HepG2 (cell line): ENCODE results near the gene STH. TPM values are rescaled to one million over a fixed set of nuclear protein-coding genes. Genes with fewer than 3 reads are reported as not detected.

Experiments used
- ATAC-seq: fragments of 200-7000 bp; cut with Tn5 transposase; 3 replicates; pipeline ENCODE4 v1.9.1; 2020; ENCODE audit warnings: mild to moderate bottlenecking, moderate library complexity
- BruUV-seq: library from RNA; stranded (reverse); fragments of 400-500 nt; replicated peaks from 2 replicates; lab custom pipeline; 2021; lab: Mats Ljungman, UMichigan
- CTCF ChIA-PET: fragments of 300-600 bp; formaldehyde crosslinking; extraction: SDS; loops from one replicate; lab custom pipeline; 2021; ENCODE audit warnings: low total read pairs, inconsistent platforms, low intra/inter-chr PET ratio; lab: Yijun Ruan, JAX
- POLR2A ChIA-PET: fragments of 350-600 bp; sonication (Branson Sonifier 250); formaldehyde crosslinking; loops from one replicate; lab custom pipeline; 2020; ENCODE audit warnings: antibody characterized with exemption, inconsistent platforms; lab: Yijun Ruan, JAX
- DNase-seq: peaks from one replicate; pipeline ENCODE4 v3.0.0-alpha.2; 2015; ENCODE audit warnings: low spot score
- FAIRE-seq: peaks from 3 replicates; lab custom pipeline; 2011; peaks lifted over from hg19 to GRCh38; lab: Jason Lieb, UNC
- H2AFZ ChIP-seq: one replicate; pipeline ENCODE4 v1.6.1; 2011; ENCODE audit warnings: low read length, inconsistent platforms
- H3K27ac ChIP-seq: fragments of 300-600 bp; 3 replicates; pipeline ENCODE4 v1.8.0; 2011; ENCODE audit warnings: mixed run types, mild to moderate bottlenecking, mixed read lengths, low read length, inconsistent platforms; ENCODE audit not compliant: insufficient read depth; ENCODE audit errors: extremely low read length
- H3K27me3 ChIP-seq, 2 experiments: fragments of 200-600 bp in 1 of 2; 2 replicates in 1 of 2; 3 replicates in 1 of 2; pipeline versions ENCODE4 v1.6.0 to v1.8.0; 2011; ENCODE audit warnings: low read length in 2 of 2, mild to moderate bottlenecking in 2 of 2, moderate library complexity in 2 of 2, inconsistent platforms in 1 of 2; ENCODE audit not compliant: insufficient read depth in 2 of 2, control insufficient read depth in 1 of 2
- H3K36me3 ChIP-seq, 2 experiments: fragments of 200-600 bp in 1 of 2; replicated peaks in 1 of 2; 2 replicates in 1 of 2; 3 replicates in 1 of 2; pipeline versions ENCODE4 v1.5.1 to v1.8.0; 2011; ENCODE audit warnings: low read length in 2 of 2, inconsistent platforms in 1 of 2; ENCODE audit not compliant: insufficient read depth in 2 of 2, control insufficient read depth in 1 of 2
- H3K4me1 ChIP-seq: 2 replicates; pipeline ENCODE4 v1.5.1; 2012; ENCODE audit warnings: low read length, inconsistent platforms; ENCODE audit not compliant: insufficient read depth
- H3K4me2 ChIP-seq: 2 replicates; pipeline ENCODE4 v1.6.0; 2011; ENCODE audit warnings: low read depth, low read length, inconsistent platforms
- H3K4me3 ChIP-seq, 3 experiments: fragments of 200-600 bp in 1 of 3; sonication (generic), shearing (Covaris generic) in 1 of 3; replicated peaks in 1 of 3; 2 replicates each; pipeline ENCODE4 v1.5.1; 2011 to 2016; ENCODE audit warnings: low read length in 3 of 3, inconsistent platforms in 2 of 3, low read depth in 2 of 3, mild to moderate bottlenecking in 2 of 3, control low read depth in 1 of 3, mixed read lengths in 1 of 3; ENCODE audit not compliant: insufficient read depth in 1 of 3
- H3K79me2 ChIP-seq: one replicate; pipeline ENCODE4 v1.6.1; 2011; ENCODE audit warnings: low read length, inconsistent platforms; ENCODE audit not compliant: insufficient read depth
- H3K9ac ChIP-seq: 2 replicates; pipeline ENCODE4 v1.6.0; 2011; ENCODE audit warnings: mild to moderate bottlenecking, low read depth, low read length, inconsistent platforms; ENCODE audit not compliant: insufficient read depth
- H3K9me3 ChIP-seq: 2 replicates; pipeline ENCODE4 v1.5.1; 2012; ENCODE audit warnings: mild to moderate bottlenecking, low read length
- H4K20me1 ChIP-seq: 2 replicates; pipeline ENCODE4 v1.6.0; 2011; ENCODE audit warnings: inconsistent platforms, mild to moderate bottlenecking, low read length, moderate library complexity; ENCODE audit not compliant: insufficient read depth
- HMGXB4 ChIP-seq, 2 experiments: sonication (generic) in 1 of 2; formaldehyde crosslinking in 1 of 2; IDR thresholded peaks; 2 replicates each; pipeline versions ENCODE4 v1.4.0 to v1.6.1; 2018 to 2020; ENCODE audit warnings: missing genetic modification reagents in 2 of 2, borderline replicate concordance in 1 of 2, low read depth in 1 of 2, mild to moderate bottlenecking in 1 of 2, missing biosample characterization in 1 of 2
- NFKB2 ChIP-seq: sonication (generic); formaldehyde crosslinking; IDR thresholded peaks from 2 replicates; pipeline ENCODE4 v1.4.0; 2020; ENCODE audit warnings: missing genetic modification reagents, borderline replicate concordance
- SSRP1 ChIP-seq: IDR thresholded peaks from 2 replicates; pipeline ENCODE4 v1.6.1; 2016; ENCODE audit warnings: control low read depth
- WGBS: methylation state at CpG from one replicate; pipeline ENCODE4 v1.1.6; 2017; ENCODE audit warnings: low lambda C conversion rate; 5-methylcytosine and 5-hydroxymethylcytosine counted together
- in situ Hi-C: cut with HindIII; loops from 2 replicates; pipeline ENCODE4 v1.10.0; 2017; ENCODE audit warnings: low pct_unique_long_range_greater_than_20kb; ENCODE audit not compliant: extremely low pct_ligation_motif_present
- intact Hi-C: fragments of 100-400 bp; cut with micrococcal nuclease; formaldehyde crosslinking; loops from one replicate; pipeline ENCODE4 v1.10.0; 2022; ENCODE audit not compliant: unreplicated experiment
- polyA plus RNA-seq, 8 experiments: library from polyadenylated mRNA; depleted of rRNA in 3 of 8; stranded (reverse) in 7 of 8; unstranded in 1 of 8; fragments of >200 nt; fragmentation: Illumina TruSeq in 4 of 8; extraction: Trizol in 4 of 8; gene quantifications; 2 replicates each; pipeline versions ENCODE4 v1.2.1 to v1.2.3, GENCODE V29; 2011 to 2016; ENCODE audit warnings: low read depth in 4 of 8, missing spikeins in 1 of 8, mixed read lengths in 1 of 8; ENCODE audit not compliant: insufficient read depth in 1 of 8
- total RNA-seq, 5 experiments: library from RNA; depleted of rRNA; stranded (reverse); fragments of >200 nt; fragmentation: Illumina TruSeq; extraction: Trizol; gene quantifications; 2 replicates each; pipeline ENCODE4 v1.2.3, GENCODE V29; 2016; ENCODE audit warnings: low read depth in 1 of 5

Gene STH
- total and polyA plus RNA-seq, 2 of the 13 experiments (the other 11 are each of a cell fraction or from before 2014, with no cell fraction given) = not detected

- TF ChIP-seq HMGXB4 (CRISPR knock-in tag; IDR thresholded peaks at IDR 0.05; ENCODE audit: borderline replicate concordance in 1 of 2, low read depth in 1 of 2) (no peak), SSRP1 (CRISPR knock-in tag) (no peak)
Observed at GRCh38 chr17:45962221-45962972, 36.7 kb upstream of the STH start (continued).

- Histone ChIP-seq H3K27ac (no peak overlapping the region), H3K27me3 (peaks cover 0 to 2% of the 10 kb centered on the region in 2 experiments; a peak in 1 of 5 replicates), H3K4me1 (no peaks in the 10 kb centered on the region)
- intact Hi-C loops = no loop called here
- CTCF ChIA-PET = no interaction called here
- BruUV-seq = no TSS peak
- no peak for ATAC-seq
- TF ChIP-seq NFKB2 (CRISPR knock-in tag) = no peak
- TF ChIP-seq, all 625 proteins: peak for 0
- H3K36me3 ChIP-seq = no peaks in the 10 kb centered on the region
- no peak overlapping the region for H2AFZ ChIP-seq
- no peaks in the 10 kb centered on the region for H4K20me1 ChIP-seq
- no peak for FAIRE-seq
- no peak for DNase-seq
- no peak overlapping the region for H3K4me2 ChIP-seq
- no peak overlapping the region for H3K4me3 ChIP-seq
- no peak overlapping the region for H3K9ac ChIP-seq
- POLR2A ChIA-PET = no interaction called here
- in situ Hi-C loops = no loop called here
- 76% methylated on average over 5 of the region's 5 CpGs for WGBS
- H3K9me3 ChIP-seq = no peaks in the 10 kb centered on the region
- no peaks in the 10 kb centered on the region for H3K79me2 ChIP-seq
Observed at GRCh38 chr17:45963283-45963682, 35.8 kb upstream of the STH start.
